Upper lobe of left lung (tissue), 6 donors: ENCODE measurements around the gene JPT1. TPM values are rescaled to one million over a fixed set of nuclear protein-coding genes. Genes with fewer than 3 reads are reported as not detected.
A peak's percentile ranks its signal among the peaks of the same experiment; 100 is the strongest.

Experiments
- ATAC-seq, 2 donors: fragments of 200-7000 bp; cut with Tn5 transposase; one replicate each; pipeline ENCODE4 v1.9.1; 2022; ENCODE audit warnings: mild to moderate bottlenecking in 2 of 2, moderate library complexity in 2 of 2; ENCODE audit not compliant: low FRiP score in 2 of 2
- DNase-seq, 2 donors: peaks; one replicate each; pipeline ENCODE4 v3.0.0-alpha.2; 2019 to 2020
- H3K27ac ChIP-seq, 4 donors: fragments of 200-600 bp; sonication (generic); one replicate each; pipeline ENCODE4 v1.5.1; 2016 to 2019
- H3K27me3 ChIP-seq, 4 donors: fragments of 200-600 bp; sonication (generic); one replicate each; pipeline ENCODE4 v1.5.1; 2017 to 2019
- H3K36me3 ChIP-seq, 4 donors: fragments of 200-600 bp; sonication (generic); one replicate each; pipeline ENCODE4 v1.5.1; 2016 to 2019
- H3K4me1 ChIP-seq, 4 donors: fragments of 200-600 bp; sonication (generic); one replicate each; pipeline ENCODE4 v1.5.1; 2018 to 2019
- H3K4me3 ChIP-seq, 4 donors: fragments of 200-600 bp; sonication (generic); one replicate each; pipeline ENCODE4 v1.5.1; 2017 to 2019; ENCODE audit warnings: mild to moderate bottlenecking in 2 of 4, moderate library complexity in 1 of 4
- H3K9me3 ChIP-seq, 4 donors: fragments of 200-600 bp; sonication (generic); one replicate each; pipeline ENCODE4 v1.5.1; 2018 to 2019
- CTCF ChIP-seq, 6 experiments: fragments of 450-650 bp in 4 of 6; fragments of 200-600 bp in 2 of 6; sonication (generic) in 2 of 6; IDR thresholded peaks; one replicate each; pipeline ENCODE4 v1.5.1; 2016 to 2019; ENCODE audit warnings: antibody characterized with exemption in 6 of 6
- EP300 ChIP-seq, 4 donors: sonication (generic); formaldehyde crosslinking; IDR thresholded peaks; one replicate each; pipeline ENCODE4 v1.5.1; 2017; ENCODE audit warnings: antibody characterized with exemption in 4 of 4, control low read depth in 2 of 4
- POLR2A ChIP-seq, 4 donors: fragments of 450-650 bp; IDR thresholded peaks; one replicate each; pipeline ENCODE4 v1.5.1; 2016 to 2017; ENCODE audit warnings: antibody characterized with exemption in 4 of 4, mild to moderate bottlenecking in 2 of 4
- POLR2AphosphoS5 ChIP-seq, 2 donors: sonication (generic); formaldehyde crosslinking; IDR thresholded peaks; one replicate each; pipeline ENCODE4 v1.5.1; 2017; ENCODE audit warnings: antibody characterized with exemption in 2 of 2
- WGBS, 2 donors: methylation state at CpG; one replicate each; pipeline ENCODE4 v1.1.5; 2017 to 2018; 5-methylcytosine and 5-hydroxymethylcytosine counted together
- total RNA-seq, 6 donors: library from RNA; depleted of rRNA in 4 of 6; stranded (reverse); fragments of >200 nt in 4 of 6; gene quantifications; one replicate each; pipeline versions ENCODE4 v1.1.0 to v1.2.1, GENCODE V29; 2016 to 2021
- donor health status: DM: no; HTN: no; CAD: no; lungs with moderate emphysema.
- donor health status: DM: no; HTN: yes; CAD: no; lungs with severe emphysema.

JPT1 gene
- total RNA-seq, 6 donors from 2014 or later, result 44.0 to 118 (median 70.1) TPM

GRCh38 chr17:75114552-75115314, 39.6 kb downstream of the JPT1 start:
- Histone ChIP-seq H3K9me3 (no peaks in the 10 kb centered on the region), H3K36me3 (peaks cover 0 to 10% (median 4%) of the 10 kb centered on the region in 4 donors), H3K27ac (peak overlapping the region; percentile 79 to 94 (median 92)), H3K4me3 (peak overlapping the region; percentile 27 to 57 (median 47)), H3K4me1 (peaks cover 38 to 51% (median 42%) of the 10 kb centered on the region in 4 donors), H3K27me3 (no peaks in the 10 kb centered on the region)
- WGBS, 2 donors, result 33% methylated on average over 19 of the region's 19 CpGs
- ATAC-seq, result no peak
- DNase-seq, result no peak
- TF ChIP-seq POLR2A (IDR thresholded peaks at IDR 0.05) (peak in 1 of 4 donors; percentile 2), EP300 (IDR thresholded peaks at IDR 0.05) (no peak), POLR2AphosphoS5 (IDR thresholded peaks at IDR 0.05) (no peak), CTCF (IDR thresholded peaks at IDR 0.05) (no peak)

- peaks cover 0 to 9% (median 4%) of the 10 kb centered on the region in 4 donors for H3K36me3 ChIP-seq
- H3K9me3 ChIP-seq, result no peaks in the 10 kb centered on the region
- peak overlapping the region; percentile 27 to 57 (median 47) for H3K4me3 ChIP-seq
- H3K27ac ChIP-seq, result peak overlapping the region; percentile 79 to 94 (median 92)
- H3K4me1 ChIP-seq, result peaks cover 42 to 57% (median 47%) of the 10 kb centered on the region in 4 donors
- DNase-seq (peak; percentile 87 to 94), ATAC-seq (peak; percentile 88)
- no peaks in the 10 kb centered on the region for H3K27me3 ChIP-seq
- WGBS, 2 donors, result 0 to 3% methylated on average over 2 to 22 of the region's 22 CpGs
- TF ChIP-seq POLR2A (IDR thresholded peaks at IDR 0.05) (peak in 1 of 4 donors; percentile 9), POLR2AphosphoS5 (IDR thresholded peaks at IDR 0.05) (peak; percentile 12 to 47), CTCF (IDR thresholded peaks at IDR 0.05) (peak; percentile 92 to 97 (median 96)), EP300 (IDR thresholded peaks at IDR 0.05) (no peak)
These were observed 40.3 kb downstream of the JPT1 start for GRCh38 chr17:75113798-75114551.

DNA sequence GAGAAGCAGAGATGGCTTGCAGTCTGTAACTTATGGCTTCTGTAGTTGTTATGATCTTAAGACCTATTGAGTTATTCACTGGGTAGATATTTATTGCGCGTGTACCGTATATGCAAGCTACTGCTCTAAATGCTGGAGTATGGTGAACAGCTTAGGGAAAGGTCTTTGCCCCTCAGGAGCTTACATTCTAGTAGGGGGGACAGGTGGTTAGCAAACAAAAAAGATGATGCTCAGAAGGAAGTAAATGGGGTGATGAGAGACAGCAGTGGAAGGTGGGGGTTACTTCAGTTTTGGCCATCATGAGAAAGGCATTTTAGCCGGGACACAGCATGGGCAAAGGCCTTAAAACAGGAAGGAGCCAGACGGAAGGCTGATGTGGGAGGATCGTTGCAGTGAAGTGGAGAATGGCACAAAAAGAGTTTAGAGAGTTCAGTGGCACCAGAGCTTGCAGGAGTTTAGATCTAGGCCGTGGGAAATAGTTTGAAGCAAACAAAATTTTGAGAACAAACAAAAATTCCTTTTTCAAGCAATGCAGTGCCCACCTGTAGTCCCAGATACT, 42.5 kb downstream of the JPT1 start:
- peak overlapping the region in 1 of 4 donors; percentile 92 for H3K27ac ChIP-seq
- peaks cover 0 to 7% (median 0%) of the 10 kb centered on the region in 4 donors for H3K36me3 ChIP-seq
- no peaks in the 10 kb centered on the region for H3K27me3 ChIP-seq
- peaks cover 45 to 60% (median 53%) of the 10 kb centered on the region in 4 donors for H3K4me1 ChIP-seq
- TF ChIP-seq POLR2A (IDR thresholded peaks at IDR 0.05), result no peak
- no peak for TF ChIP-seq EP300 (IDR thresholded peaks at IDR 0.05)
- no peak for TF ChIP-seq CTCF (IDR thresholded peaks at IDR 0.05)
- TF ChIP-seq POLR2AphosphoS5 (IDR thresholded peaks at IDR 0.05), result no peak
- no peak for ATAC-seq
- H3K4me3 ChIP-seq, result peak overlapping the region in 1 of 4 donors; percentile 68
- no peak for DNase-seq
- H3K9me3 ChIP-seq, result no peaks in the 10 kb centered on the region
- WGBS, 2 donors, result 66 to 78% methylated on average over 7 of the region's 7 CpGs

DNA sequence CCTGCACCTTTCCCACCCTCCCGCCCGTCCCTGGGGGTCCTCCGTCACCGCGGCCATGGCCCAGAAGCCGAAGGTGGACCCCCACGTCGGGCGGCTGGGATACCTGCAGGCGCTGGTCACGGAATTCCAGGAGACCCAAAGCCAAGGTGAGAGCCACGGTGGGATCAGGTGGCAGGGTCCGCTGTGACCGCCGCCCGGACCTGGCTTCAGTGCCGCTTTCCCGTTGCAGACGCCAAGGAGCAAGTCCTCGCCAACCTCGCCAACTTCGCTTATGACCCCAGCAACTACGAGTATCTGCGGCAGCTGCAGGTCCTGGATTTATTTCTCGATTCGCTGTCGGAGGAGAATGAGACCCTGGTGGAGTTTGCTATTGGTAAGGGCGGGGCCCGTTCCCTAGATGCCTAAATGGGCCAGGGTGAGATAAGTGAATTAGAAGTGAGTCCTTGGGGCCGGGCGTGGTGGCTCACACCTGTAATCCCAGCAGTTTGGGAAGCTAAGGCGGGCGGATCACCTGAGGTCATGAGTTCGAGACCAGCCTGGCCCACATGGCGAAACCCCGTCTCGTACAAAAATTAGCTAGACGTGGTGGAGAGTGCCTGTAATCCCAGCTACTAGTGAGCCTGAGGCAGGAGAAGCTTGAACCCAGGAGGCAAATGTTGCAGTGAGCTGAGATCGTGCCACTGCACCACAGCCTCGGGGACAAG, 43.9 kb downstream of the JPT1 start:
- WGBS, 2 donors, result 14 to 53% methylated on average over 19 to 40 of the region's 40 CpGs
- DNase-seq (peak in 1 of 2 donors; percentile 50), ATAC-seq (peak in 1 of 2 donors; percentile 9)
- H3K4me1 ChIP-seq, result peaks cover 40 to 58% (median 49%) of the 10 kb centered on the region in 4 donors
- peak overlapping the region; percentile 70 to 92 (median 84) for H3K27ac ChIP-seq
- H3K36me3 ChIP-seq, result peaks cover 0 to 4% (median 0%) of the 10 kb centered on the region in 4 donors
- H3K4me3 ChIP-seq, result peak overlapping the region; percentile 62 to 92 (median 75)
- H3K27me3 ChIP-seq, result no peaks in the 10 kb centered on the region
- H3K9me3 ChIP-seq, result no peaks in the 10 kb centered on the region
- TF ChIP-seq EP300 (IDR thresholded peaks at IDR 0.05) (no peak), POLR2AphosphoS5 (IDR thresholded peaks at IDR 0.05) (no peak), CTCF (IDR thresholded peaks at IDR 0.05) (no peak), POLR2A (IDR thresholded peaks at IDR 0.05) (no peak)
